Measurements from ENCODE around the gene ZFAND6.
"Not testable (repeated sequence)": the region's sequence is repeated elsewhere in the genome, so short reads cannot be mapped to it uniquely, and the experiment has no call there.

Gene ZFAND6

GRCh38 chr15:80105595-80105994 is 46.1 kb downstream of the ZFAND6 start:
- H3K36me3 Mint-ChIP-seq: peaks cover 6% of the 10 kb centered on the region
- no peak overlapping the region for H3K27ac Mint-ChIP-seq
- H3K9me3 Mint-ChIP-seq: no peaks in the 10 kb centered on the region
- peaks cover 62% of the 10 kb centered on the region for H3K4me1 Mint-ChIP-seq
- H3K4me3 Mint-ChIP-seq: no peak overlapping the region
- no peaks in the 10 kb centered on the region for H3K27me3 Mint-ChIP-seq

- no peaks in the 10 kb centered on the region for H3K9me3 Mint-ChIP-seq
- peaks cover 60% of the 10 kb centered on the region for H3K4me1 Mint-ChIP-seq
- peaks cover 6% of the 10 kb centered on the region for H3K36me3 Mint-ChIP-seq
- no peak overlapping the region for H3K27ac Mint-ChIP-seq
- H3K27me3 Mint-ChIP-seq: no peaks in the 10 kb centered on the region
- H3K4me3 Mint-ChIP-seq: no peak overlapping the region
These were observed 46.6 kb downstream of the ZFAND6 start for GRCh38 chr15:80106051-80106450.

GRCh38 chr15:80107204-80107603 is 47.7 kb downstream of the ZFAND6 start:
- Mint-ChIP-seq H3K36me3 (peaks cover 3% of the 10 kb centered on the region), H3K4me1 (peaks cover 59% of the 10 kb centered on the region), H3K4me3 (no peak overlapping the region), H3K9me3 (no peaks in the 10 kb centered on the region), H3K27ac (no peak overlapping the region), H3K27me3 (no peaks in the 10 kb centered on the region)

- Mint-ChIP-seq H3K9me3 (no peaks in the 10 kb centered on the region), H3K4me3 (no peak overlapping the region), H3K27ac (no peak overlapping the region), H3K36me3 (peaks cover 3% of the 10 kb centered on the region), H3K4me1 (peaks cover 60% of the 10 kb centered on the region), H3K27me3 (no peaks in the 10 kb centered on the region)
These were observed 48.3 kb downstream of the ZFAND6 start for GRCh38 chr15:80107774-80108173.

GRCh38 chr15:80109388-80109787 is 49.9 kb downstream of the ZFAND6 start:
- no peak overlapping the region for H3K27ac Mint-ChIP-seq
- H3K4me1 Mint-ChIP-seq: peaks cover 66% of the 10 kb centered on the region
- no peaks in the 10 kb centered on the region for H3K9me3 Mint-ChIP-seq

GRCh38 chr15:80110920-80111319 is 51.4 kb downstream of the ZFAND6 start:
- H3K4me1 Mint-ChIP-seq: peaks cover 65% of the 10 kb centered on the region
- no peaks in the 10 kb centered on the region for H3K27me3 Mint-ChIP-seq
- H3K27ac Mint-ChIP-seq: no peak overlapping the region
- H3K4me3 Mint-ChIP-seq: no peak overlapping the region
- no peaks in the 10 kb centered on the region for H3K9me3 Mint-ChIP-seq
- peaks cover 3% of the 10 kb centered on the region for H3K36me3 Mint-ChIP-seq

More at GRCh38 chr15:80109388-80109787, 49.9 kb downstream of the ZFAND6 start:
- no peak overlapping the region for H3K4me3 Mint-ChIP-seq
- H3K36me3 Mint-ChIP-seq: peaks cover 3% of the 10 kb centered on the region
- no peaks in the 10 kb centered on the region for H3K27me3 Mint-ChIP-seq

- Mint-ChIP-seq H3K36me3 (peaks cover 1% of the 10 kb centered on the region), H3K27ac (no peak overlapping the region), H3K4me1 (peaks cover 55% of the 10 kb centered on the region), H3K27me3 (no peaks in the 10 kb centered on the region), H3K4me3 (no peak overlapping the region), H3K9me3 (no peaks in the 10 kb centered on the region)
These were observed 54.6 kb downstream of the ZFAND6 start for GRCh38 chr15:80114114-80114513.

GRCh38 chr15:80115021-80115420 is 55.5 kb downstream of the ZFAND6 start:
- Mint-ChIP-seq H3K27me3 (no peaks in the 10 kb centered on the region), H3K36me3 (peaks cover 2% of the 10 kb centered on the region), H3K27ac (no peak overlapping the region), H3K4me1 (peaks cover 47% of the 10 kb centered on the region), H3K9me3 (no peaks in the 10 kb centered on the region), H3K4me3 (no peak overlapping the region)

GRCh38 chr15:80118956-80119355 is 59.5 kb downstream of the ZFAND6 start:
- Mint-ChIP-seq H3K27me3 (no peaks in the 10 kb centered on the region), H3K4me3 (no peak overlapping the region), H3K27ac (no peak overlapping the region), H3K9me3 (no peaks in the 10 kb centered on the region), H3K36me3 (peaks cover 11% of the 10 kb centered on the region), H3K4me1 (peaks cover 28% of the 10 kb centered on the region)

- Mint-ChIP-seq H3K36me3 (peaks cover 13% of the 10 kb centered on the region), H3K4me1 (peaks cover 14% of the 10 kb centered on the region), H3K27me3 (no peaks in the 10 kb centered on the region), H3K27ac (no peak overlapping the region), H3K4me3 (no peak overlapping the region), H3K9me3 (no peaks in the 10 kb centered on the region)
These were observed 61.2 kb downstream of the ZFAND6 start for GRCh38 chr15:80120636-80121035.

GRCh38 chr15:80121546-80121945 is 62.1 kb downstream of the ZFAND6 start:
- Mint-ChIP-seq H3K36me3 (peaks cover 15% of the 10 kb centered on the region), H3K27ac (no peak overlapping the region), H3K9me3 (no peaks in the 10 kb centered on the region), H3K27me3 (no peaks in the 10 kb centered on the region), H3K4me1 (peaks cover 9% of the 10 kb centered on the region), H3K4me3 (no peak overlapping the region)

GRCh38 chr15:80123034-80123433 is 63.6 kb downstream of the ZFAND6 start:
- Mint-ChIP-seq H3K27me3 (no peaks in the 10 kb centered on the region), H3K4me3 (no peak overlapping the region), H3K27ac (no peak overlapping the region), H3K4me1 (peaks cover 8% of the 10 kb centered on the region), H3K9me3 (no peaks in the 10 kb centered on the region), H3K36me3 (peaks cover 15% of the 10 kb centered on the region)

- H3K36me3 Mint-ChIP-seq: peaks cover 16% of the 10 kb centered on the region
- H3K4me3 Mint-ChIP-seq, H3K27me3 Mint-ChIP-seq, H3K4me1 Mint-ChIP-seq, H3K9me3 Mint-ChIP-seq, H3K27ac Mint-ChIP-seq: not testable (repeated sequence)
These were observed 67.8 kb downstream of the ZFAND6 start for GRCh38 chr15:80127253-80127652.

- H3K9me3 Mint-ChIP-seq: no peaks in the 10 kb centered on the region
These were observed 68.4 kb downstream of the ZFAND6 start for GRCh38 chr15:80127911-80128310.

GRCh38 chr15:80132382-80132781 is 72.9 kb downstream of the ZFAND6 start:
- Mint-ChIP-seq H3K36me3 (peaks cover 7% of the 10 kb centered on the region), H3K27ac (no peak overlapping the region), H3K4me3 (no peak overlapping the region), H3K27me3 (no peaks in the 10 kb centered on the region), H3K9me3 (no peaks in the 10 kb centered on the region), H3K4me1 (peaks cover 4% of the 10 kb centered on the region)

More at GRCh38 chr15:80127911-80128310, 68.4 kb downstream of the ZFAND6 start:
- Mint-ChIP-seq H3K27me3 (no peaks in the 10 kb centered on the region), H3K4me1 (peaks cover 4% of the 10 kb centered on the region), H3K36me3 (peaks cover 16% of the 10 kb centered on the region), H3K27ac (no peak overlapping the region), H3K4me3 (no peak overlapping the region)

GRCh38 chr15:80136854-80137253 is 77.4 kb downstream of the ZFAND6 start:
- Mint-ChIP-seq H3K36me3 (peaks cover 10% of the 10 kb centered on the region), H3K27me3 (no peaks in the 10 kb centered on the region), H3K9me3 (no peaks in the 10 kb centered on the region), H3K27ac (no peak overlapping the region), H3K4me1 (no peaks in the 10 kb centered on the region), H3K4me3 (no peak overlapping the region)

- Mint-ChIP-seq H3K27ac (no peak overlapping the region), H3K4me1 (no peaks in the 10 kb centered on the region), H3K4me3 (no peak overlapping the region), H3K36me3 (peaks cover 10% of the 10 kb centered on the region), H3K27me3 (no peaks in the 10 kb centered on the region), H3K9me3 (no peaks in the 10 kb centered on the region)
These were observed 79.5 kb downstream of the ZFAND6 start for GRCh38 chr15:80138961-80139360.
